SK-N-MC (cell line): Measurements from ENCODE around the gene PHF12.

Source experiments
- EZH2 ChIP-seq: fragments of 200-600 bp; sonication (generic); IDR thresholded peaks from one replicate; pipeline ENCODE4 v1.6.1; 2017; ENCODE audit warnings: antibody characterized with exemption
- POLR2AphosphoS5 ChIP-seq: IDR thresholded peaks from 2 replicates; pipeline ENCODE4 v1.6.1; 2012; ENCODE audit warnings: mild to moderate bottlenecking, low read depth, low read length, borderline replicate concordance

DNA sequence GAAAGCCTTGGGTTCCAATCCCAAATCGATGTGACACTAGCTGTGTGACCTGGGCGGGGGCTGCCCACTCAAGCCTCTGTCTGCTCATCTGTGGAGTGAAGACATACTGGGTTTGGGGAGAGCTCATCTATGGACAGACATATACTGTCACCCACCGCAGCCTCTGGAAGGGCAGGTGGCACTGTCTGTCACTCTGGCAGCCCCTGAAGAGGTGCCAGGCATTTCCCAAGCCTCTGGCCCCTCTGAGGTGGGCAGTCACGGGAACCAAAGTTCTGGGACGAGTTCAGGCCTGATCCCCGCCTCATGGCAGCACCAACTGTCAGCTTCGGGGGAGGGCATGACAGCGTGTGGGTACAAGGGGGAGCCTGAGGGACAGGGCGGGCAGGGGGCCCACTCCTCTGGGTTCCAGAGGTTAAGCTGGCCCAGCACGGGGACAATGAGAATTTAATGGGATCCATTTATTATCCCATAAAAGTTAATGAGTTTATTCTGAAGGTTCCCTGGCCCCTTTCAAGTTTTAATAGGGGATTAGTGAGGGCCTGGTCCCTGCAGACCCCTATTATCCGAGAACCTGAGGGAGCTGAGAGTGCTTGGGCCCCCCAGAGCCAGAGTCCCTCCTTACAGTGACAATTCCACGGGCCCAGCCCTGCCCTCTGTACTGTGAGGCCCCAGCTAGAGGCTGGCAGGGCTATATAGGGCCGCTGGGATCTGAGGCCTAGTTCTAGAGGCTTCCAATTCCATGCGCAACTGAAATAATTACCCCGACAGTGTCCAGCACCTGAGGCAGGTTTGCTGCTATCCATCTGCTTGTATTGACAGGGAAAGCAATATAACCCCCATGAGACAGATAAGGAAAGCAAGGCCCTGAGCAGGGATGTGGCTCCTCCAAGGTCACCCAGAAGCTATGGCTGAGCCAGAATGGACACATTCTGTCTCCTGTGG is 35.7 kb upstream of the PHF12 start:
- TF ChIP-seq POLR2AphosphoS5 (no peak), EZH2 (no peak)
